CD4-positive, alpha-beta T cell (primary cell): ENCODE results near the gene PDIA4. TPM values are rescaled to one million over a fixed set of nuclear protein-coding genes. Genes with fewer than 3 reads are reported as not detected.

Experiments used
- ATAC-seq: fragments of 200-7000 bp; cut with Tn5 transposase; one replicate; pipeline ENCODE4 v1.10.0; 2022; ENCODE audit warnings: mild to moderate bottlenecking; ENCODE audit not compliant: poor library complexity
- CTCF ChIA-PET: fragments of 350-600 bp; sonication (Branson Sonifier 250); formaldehyde crosslinking; loops from one replicate; lab custom pipeline; 2021; ENCODE audit warnings: antibody characterized with exemption, inconsistent platforms; lab: Charles Lee
- POLR2A ChIA-PET: fragments of 350-600 bp; sonication (Branson Sonifier 250); formaldehyde crosslinking; loops from one replicate; lab custom pipeline; 2021; ENCODE audit warnings: antibody characterized with exemption, inconsistent platforms; lab: Charles Lee
- DNase-seq, 14 experiments: peaks; one replicate each; pipeline ENCODE4 v3.0.0-alpha.2; 2013 to 2020; ENCODE audit warnings: mixed read lengths in 2 of 14
- H3K27ac ChIP-seq, 2 donors: one replicate each; pipeline versions ENCODE4 v1.5.1 to v1.7.0; 2013; ENCODE audit warnings: low read length in 2 of 2, low read depth in 1 of 2, mild to moderate bottlenecking in 1 of 2
- H3K27me3 ChIP-seq, 2 experiments: 1 replicate in 1 of 2; 2 replicates in 1 of 2; pipeline versions ENCODE4 v1.6.1 to v1.7.0; 2013; ENCODE audit warnings: low read length in 2 of 2, control low read depth in 1 of 2, mild to moderate bottlenecking in 1 of 2, moderate library complexity in 1 of 2; ENCODE audit not compliant: insufficient read depth in 2 of 2, control insufficient read depth in 1 of 2
- H3K36me3 ChIP-seq: one replicate; pipeline ENCODE4 v1.6.1; 2013; ENCODE audit warnings: low read length, control low read depth; ENCODE audit not compliant: insufficient read depth
- H3K4me1 ChIP-seq: one replicate; pipeline ENCODE4 v1.6.1; 2013; ENCODE audit warnings: low read length, control low read depth; ENCODE audit not compliant: insufficient read depth
- H3K4me3 ChIP-seq: one replicate; pipeline ENCODE4 v1.5.1; 2013; ENCODE audit warnings: mild to moderate bottlenecking, low read length, moderate library complexity
- H3K9me3 ChIP-seq, 2 experiments: 1 replicate in 1 of 2; 2 replicates in 1 of 2; pipeline versions ENCODE4 v1.6.1 to v1.7.0; 2013; ENCODE audit warnings: low read length in 2 of 2, mild to moderate bottlenecking in 2 of 2, control low read depth in 1 of 2, moderate library complexity in 1 of 2; ENCODE audit not compliant: control insufficient read depth in 1 of 2, insufficient read depth in 1 of 2
- H3K27ac Mint-ChIP-seq: one replicate; pipeline ENCODE4 v1.8.0; 2020; ENCODE audit warnings: mixed read lengths
- H3K27me3 Mint-ChIP-seq: one replicate; pipeline ENCODE4 v1.8.0; 2021; ENCODE audit warnings: mixed read lengths
- H3K36me3 Mint-ChIP-seq: one replicate; pipeline ENCODE4 v1.8.0; 2021; ENCODE audit warnings: low read depth, mixed read lengths
- H3K4me1 Mint-ChIP-seq: one replicate; pipeline ENCODE4 v1.8.0; 2021; ENCODE audit warnings: low read depth, mixed read lengths
- H3K4me3 Mint-ChIP-seq: one replicate; pipeline ENCODE4 v1.8.0; 2020; ENCODE audit warnings: mild to moderate bottlenecking, mixed read lengths
- H3K9me3 Mint-ChIP-seq: one replicate; pipeline ENCODE4 v1.8.0; 2020; ENCODE audit warnings: mixed read lengths
- intact Hi-C, 2 experiments: fragments of 100-400 bp; cut with DNase I in 1 of 2; cut with micrococcal nuclease in 1 of 2; formaldehyde crosslinking; loops; one replicate each; pipeline versions ENCODE4 v1.15.1 to v1.9.0; 2023 to 2025; cut with DNase I, micrococcal nuclease
- total RNA-seq, 174 experiments: library from RNA in 2 of 174; stranded (reverse) in 2 of 174; gene quantifications; one replicate each; pipeline ENCODE4 v1.2.3 and lab custom pipeline; 2021 to 2026
- TF ChIP-seq, protein P1 (sequence below): fragments of 200-600 bp; IDR thresholded peaks from one replicate; pipeline ENCODE4 v1.8.0; 2022; ENCODE audit warnings: antibody characterized with exemption, mild to moderate bottlenecking

PDIA4 gene
- total RNA-seq, 2 experiments from 2014 or later: 19.5 to 19.9 TPM

DNA sequence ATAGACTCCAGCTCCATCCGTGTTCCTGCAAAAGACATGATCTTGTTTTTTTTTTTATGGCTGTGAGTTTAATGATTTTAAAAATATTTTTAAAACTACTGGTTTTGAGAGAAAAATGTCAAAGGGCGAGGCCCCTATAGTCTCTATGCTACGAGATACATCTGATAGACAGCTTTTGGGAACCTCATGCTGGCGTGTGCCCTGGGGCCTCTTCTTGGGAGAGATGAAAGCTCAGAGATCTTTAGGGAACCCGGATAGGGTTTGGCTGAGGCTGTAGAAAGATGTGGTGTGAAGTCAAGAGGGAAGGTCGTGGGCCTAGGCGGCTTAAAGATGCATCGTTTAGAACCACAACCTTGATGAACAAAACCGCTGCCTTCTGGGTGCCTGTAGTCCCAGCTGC, 70.2 kb downstream of the PDIA4 start:
- no peak overlapping the region for H3K27ac ChIP-seq
- peaks cover 8% of the 10 kb centered on the region for H3K4me1 Mint-ChIP-seq
- H3K9me3 Mint-ChIP-seq: no peaks in the 10 kb centered on the region
- ChIA-PET POLR2A (no interaction called here), CTCF (no interaction called here)
- peaks cover 5% of the 10 kb centered on the region for H3K36me3 Mint-ChIP-seq
- H3K4me1 ChIP-seq: peaks cover 2% of the 10 kb centered on the region
- no peaks in the 10 kb centered on the region for H3K36me3 ChIP-seq
- H3K27ac Mint-ChIP-seq: no peak overlapping the region
- TF ChIP-seq, protein P1, sequence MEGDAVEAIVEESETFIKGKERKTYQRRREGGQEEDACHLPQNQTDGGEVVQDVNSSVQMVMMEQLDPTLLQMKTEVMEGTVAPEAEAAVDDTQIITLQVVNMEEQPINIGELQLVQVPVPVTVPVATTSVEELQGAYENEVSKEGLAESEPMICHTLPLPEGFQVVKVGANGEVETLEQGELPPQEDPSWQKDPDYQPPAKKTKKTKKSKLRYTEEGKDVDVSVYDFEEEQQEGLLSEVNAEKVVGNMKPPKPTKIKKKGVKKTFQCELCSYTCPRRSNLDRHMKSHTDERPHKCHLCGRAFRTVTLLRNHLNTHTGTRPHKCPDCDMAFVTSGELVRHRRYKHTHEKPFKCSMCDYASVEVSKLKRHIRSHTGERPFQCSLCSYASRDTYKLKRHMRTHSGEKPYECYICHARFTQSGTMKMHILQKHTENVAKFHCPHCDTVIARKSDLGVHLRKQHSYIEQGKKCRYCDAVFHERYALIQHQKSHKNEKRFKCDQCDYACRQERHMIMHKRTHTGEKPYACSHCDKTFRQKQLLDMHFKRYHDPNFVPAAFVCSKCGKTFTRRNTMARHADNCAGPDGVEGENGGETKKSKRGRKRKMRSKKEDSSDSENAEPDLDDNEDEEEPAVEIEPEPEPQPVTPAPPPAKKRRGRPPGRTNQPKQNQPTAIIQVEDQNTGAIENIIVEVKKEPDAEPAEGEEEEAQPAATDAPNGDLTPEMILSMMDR: no peak
- no peaks in the 10 kb centered on the region for H3K27me3 ChIP-seq
- intact Hi-C loops: no loop called here
- H3K9me3 ChIP-seq: no peaks in the 10 kb centered on the region
- H3K27me3 Mint-ChIP-seq: no peaks in the 10 kb centered on the region
- no peak for ATAC-seq
- no peak overlapping the region for H3K4me3 ChIP-seq
- no peak overlapping the region for H3K4me3 Mint-ChIP-seq
- DNase-seq: no peak

DNA sequence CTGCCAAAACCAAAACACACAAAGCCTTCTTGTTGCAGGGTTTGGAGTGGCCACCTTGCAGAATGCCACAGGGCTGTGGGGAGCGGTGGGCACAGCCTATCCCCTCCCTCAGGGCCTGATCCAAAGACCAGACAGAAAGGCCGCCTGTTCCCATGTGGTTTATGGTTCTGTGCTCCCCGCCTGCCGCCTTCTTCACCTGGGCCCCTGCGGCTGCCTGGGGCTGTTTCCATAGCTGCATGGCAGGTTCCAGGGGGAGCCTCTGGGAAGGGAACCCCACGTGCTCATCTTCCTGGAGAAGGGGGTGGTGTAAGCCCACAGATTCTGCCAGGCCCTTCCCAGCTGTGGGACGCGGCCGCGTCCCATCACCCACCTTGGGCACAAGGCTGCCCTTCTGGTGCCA, 73.5 kb downstream of the PDIA4 start:
- no peaks in the 10 kb centered on the region for H3K4me1 Mint-ChIP-seq

DNA sequence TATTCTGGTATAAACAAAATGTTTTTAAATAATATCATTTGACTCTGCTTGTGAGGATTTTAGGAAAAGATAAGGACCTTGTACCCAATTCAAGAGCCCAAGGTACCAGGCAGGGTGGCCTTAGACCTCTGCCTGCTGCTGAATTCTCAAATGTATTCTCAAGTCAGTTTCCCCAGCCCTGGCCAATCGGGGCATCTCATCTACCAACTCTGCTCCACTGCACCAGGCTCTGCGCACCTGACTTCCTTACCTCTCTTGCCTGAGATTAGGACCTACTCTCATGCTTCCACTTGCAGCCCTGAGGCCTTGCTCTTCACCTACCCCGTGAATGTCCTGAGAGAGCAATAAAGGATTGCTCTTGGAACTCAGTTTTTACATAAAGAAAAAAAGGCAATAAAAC, 74.6 kb downstream of the PDIA4 start:
- intact Hi-C loops: no loop called here
- CTCF ChIA-PET: interaction anchor here (1.2 kb wide), 1 partner anchor 98 kb away, joined by 3 read pairs; no protein-coding TSS in a partner anchor

More for the DNA sequence above, 73.5 kb downstream of the PDIA4 start:
- DNase-seq (no peak), ATAC-seq (no peak)
- Histone ChIP-seq H3K36me3 (no peaks in the 10 kb centered on the region), H3K4me3 (no peak overlapping the region), H3K27me3 (no peaks in the 10 kb centered on the region), H3K4me1 (no peaks in the 10 kb centered on the region), H3K27ac (no peak overlapping the region), H3K9me3 (no peaks in the 10 kb centered on the region)
- Mint-ChIP-seq H3K4me3 (no peak overlapping the region), H3K27me3 (no peaks in the 10 kb centered on the region), H3K27ac (no peak overlapping the region), H3K36me3 (no peaks in the 10 kb centered on the region), H3K9me3 (no peaks in the 10 kb centered on the region)
- TF ChIP-seq, protein P1: no peak
- intact Hi-C loops: no loop called here
- ChIA-PET CTCF (no interaction called here), POLR2A (no interaction called here)

More for the DNA sequence above, 74.6 kb downstream of the PDIA4 start:
- Histone ChIP-seq H3K27ac (no peak overlapping the region), H3K9me3 (no peaks in the 10 kb centered on the region), H3K27me3 (no peaks in the 10 kb centered on the region), H3K4me3 (no peak overlapping the region), H3K36me3 (no peaks in the 10 kb centered on the region), H3K4me1 (no peaks in the 10 kb centered on the region)
- no peak for DNase-seq
- no peak overlapping the region for H3K27ac Mint-ChIP-seq
- no peak for ATAC-seq
- POLR2A ChIA-PET: no interaction called here
- H3K27me3 Mint-ChIP-seq: no peaks in the 10 kb centered on the region
- no peak overlapping the region for H3K4me3 Mint-ChIP-seq
- no peaks in the 10 kb centered on the region for H3K4me1 Mint-ChIP-seq
- no peaks in the 10 kb centered on the region for H3K9me3 Mint-ChIP-seq
- TF ChIP-seq, protein P1: no peak
- no peaks in the 10 kb centered on the region for H3K36me3 Mint-ChIP-seq

Other genes starting within 250 kb of the PDIA4 start
- 10 to 100 TPM; 16.0 to 17.6 TPM for gene EZH2, start 144.2 kb downstream of the PDIA4 start, total RNA-seq
- gene ZNF786, start 62.2 kb upstream of the PDIA4 start, total RNA-seq: 1 to 10 TPM; 2.7 to 3.5 TPM
- under 1 TPM; 0.22 to 0.39 TPM for gene ZNF425, start 97.8 kb upstream of the PDIA4 start, total RNA-seq
- 10 to 100 TPM; 14.0 to 15.0 TPM for gene ZNF398, start 118.9 kb upstream of the PDIA4 start, total RNA-seq
- 10 to 100 TPM; 13.3 to 15.6 TPM for gene ZNF282, start 167.0 kb upstream of the PDIA4 start, total RNA-seq
- gene ZNF212, start 211.1 kb upstream of the PDIA4 start, total RNA-seq: 10 to 100 TPM; 12.1 to 13.2 TPM
- 10 to 100 TPM; 27.6 to 29.0 TPM for gene ZNF783, start 233.7 kb upstream of the PDIA4 start, total RNA-seq